ENCODE data around the gene ARL5C. TPM values are rescaled to one million over a fixed set of nuclear protein-coding genes. Genes with fewer than 3 reads are reported as not detected.
"Not testable (repeated sequence)": the region's sequence is repeated elsewhere in the genome, so short reads cannot be mapped to it uniquely, and the experiment has no call there.

The ARL5C gene
- total and polyA plus RNA-seq, 5 experiments from 2014 or later = not detected

DNA sequence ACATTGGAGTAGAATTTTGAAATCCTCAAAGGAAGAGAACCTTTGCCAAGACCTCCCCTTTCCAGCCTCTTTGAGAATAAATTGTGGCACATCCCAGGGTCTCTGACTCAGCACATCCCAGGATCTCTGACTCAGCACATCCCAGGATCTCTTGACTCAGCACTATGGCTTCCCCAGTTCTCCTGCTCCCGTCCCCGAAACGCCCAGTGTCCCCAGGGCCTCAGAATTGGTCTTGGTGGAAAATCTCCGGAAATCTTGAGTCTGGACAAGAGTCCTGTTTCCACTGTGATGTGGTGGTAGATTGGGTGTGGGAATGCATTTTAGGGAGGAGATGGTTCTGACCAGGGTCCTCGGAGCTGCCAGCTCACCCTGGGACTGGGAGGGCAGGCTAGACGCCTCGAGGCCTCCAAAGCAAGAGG is 33.8 kb downstream of the ARL5C start:
- Mint-ChIP-seq H3K27ac (peak overlapping the region in 2 of 10 donors; percentile 41 to 56), H3K9me3 (peaks cover 0 to 2% (median 0%) of the 10 kb centered on the region in 9 donors), H3K27me3 (no peaks in the 10 kb centered on the region), H3K36me3 (peaks cover 0 to 28% (median 11%) of the 10 kb centered on the region in 3 donors), H3K4me3 (no peak overlapping the region), H3K4me1 (peaks cover 0 to 11% (median 5%) of the 10 kb centered on the region in 4 donors)
- POLR2A ChIA-PET = no interaction called here
- ATAC-seq = no peak
- no peak for DNase-seq

DNA sequence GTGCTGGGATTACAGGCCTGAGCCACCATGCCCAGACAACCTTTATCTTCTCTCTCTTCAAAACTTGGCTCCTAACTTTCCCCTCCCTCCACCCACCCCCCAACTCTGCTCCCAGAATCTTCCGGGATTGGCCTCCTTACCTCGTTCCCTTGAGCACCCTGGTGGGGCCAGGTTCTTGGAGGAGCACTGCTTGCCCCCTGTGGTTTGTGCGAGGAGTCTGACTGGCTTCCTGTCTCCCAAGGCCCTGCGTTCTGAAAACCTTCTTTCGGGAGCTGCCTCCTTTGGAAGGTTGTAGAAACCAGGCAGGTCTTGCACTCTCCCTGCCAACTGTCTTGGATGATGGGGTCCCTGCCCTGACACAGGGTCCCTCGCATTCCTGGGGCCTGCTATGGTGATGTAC is 34.3 kb downstream of the ARL5C start:
- peak overlapping the region in 5 of 10 donors; percentile 13 to 89 (median 31) for H3K27ac Mint-ChIP-seq
- POLR2A ChIA-PET = interaction anchor here (0.5 kb wide), 1 partner anchor 21 kb away, joined by 4 read pairs; no protein-coding TSS in a partner anchor

DNA sequence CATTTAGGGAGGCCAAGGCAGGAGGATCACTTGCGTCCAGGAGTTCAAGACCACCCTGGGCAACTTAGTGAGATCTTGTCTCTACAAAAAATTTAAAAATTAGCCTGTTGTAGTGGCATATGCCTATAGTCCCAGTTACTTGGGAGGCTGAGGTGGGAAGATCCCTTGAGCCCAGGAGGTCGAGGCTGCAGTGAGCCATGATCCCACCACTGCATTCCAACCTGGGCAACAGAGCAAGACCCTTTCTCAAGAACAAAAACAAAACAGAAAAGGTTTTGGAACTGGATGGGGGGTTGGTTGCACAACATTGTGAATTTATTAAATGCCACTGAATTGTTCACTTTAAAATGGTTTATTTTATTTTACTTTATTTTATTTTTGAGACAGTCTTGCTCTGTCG is 35.8 kb downstream of the ARL5C start:
- peaks cover 0 to 15% (median 6%) of the 10 kb centered on the region in 4 donors for H3K4me1 Mint-ChIP-seq
- H3K27me3 Mint-ChIP-seq = no peaks in the 10 kb centered on the region
- no peaks in the 10 kb centered on the region for H3K9me3 Mint-ChIP-seq
- H3K4me3 Mint-ChIP-seq = no peak overlapping the region
- H3K27ac Mint-ChIP-seq = peak overlapping the region in 3 of 10 donors; percentile 19 to 82 (median 47)
- ATAC-seq = no peak
- DNase-seq = no peak
- peaks cover 0 to 16% (median 7%) of the 10 kb centered on the region in 3 donors for H3K36me3 Mint-ChIP-seq
- POLR2A ChIA-PET = no interaction called here

More for the DNA sequence above, 34.3 kb downstream of the ARL5C start:
- no peak for ATAC-seq
- H3K4me3 Mint-ChIP-seq = no peak overlapping the region
- H3K36me3 Mint-ChIP-seq = peaks cover 0 to 24% (median 11%) of the 10 kb centered on the region in 3 donors
- no peaks in the 10 kb centered on the region for H3K27me3 Mint-ChIP-seq
- H3K4me1 Mint-ChIP-seq = peaks cover 0 to 13% (median 6%) of the 10 kb centered on the region in 4 donors
- DNase-seq = no peak
- peaks cover 0 to 2% (median 0%) of the 10 kb centered on the region in 9 donors for H3K9me3 Mint-ChIP-seq

- not testable (repeated sequence) for H3K27me3 Mint-ChIP-seq, ATAC-seq, DNase-seq, H3K4me3 Mint-ChIP-seq, H3K9me3 Mint-ChIP-seq
- peaks cover 0 to 12% (median 7%) of the 10 kb centered on the region in 3 donors for H3K36me3 Mint-ChIP-seq
- POLR2A ChIA-PET = interaction anchor here (0.6 to 0.7 kb wide), 3 partner anchors 40 to 169 kb away, joined by 3 read pairs; no protein-coding TSS in a partner anchor
- peak overlapping the region in 3 of 10 donors; percentile 46 to 82 (median 58) for H3K27ac Mint-ChIP-seq
- peaks cover 0 to 15% (median 5%) of the 10 kb centered on the region in 4 donors for H3K4me1 Mint-ChIP-seq
Observed at GRCh38 chr17:39129544-39129943, 36.4 kb downstream of the ARL5C start.

GRCh38 chr17:39126436-39126835 is 39.5 kb downstream of the ARL5C start:
- no peak for DNase-seq
- POLR2A ChIA-PET = interaction anchor here (0.6 kb wide), 1 partner anchor 64 kb away, joined by 3 read pairs; no protein-coding TSS in a partner anchor
- Mint-ChIP-seq H3K27me3 (no peaks in the 10 kb centered on the region), H3K9me3 (no peaks in the 10 kb centered on the region), H3K36me3 (peaks cover 0 to 7% (median 2%) of the 10 kb centered on the region in 3 donors), H3K4me3 (no peak overlapping the region), H3K4me1 (peaks cover 0 to 4% (median 3%) of the 10 kb centered on the region in 4 donors), H3K27ac (no peak overlapping the region)
- no peak for ATAC-seq

GRCh38 chr17:39125143-39125875 is 40.7 kb downstream of the ARL5C start:
- Mint-ChIP-seq H3K36me3 (peaks cover 0 to 7% (median 0%) of the 10 kb centered on the region in 3 donors), H3K4me3 (no peak overlapping the region), H3K4me1 (peaks cover 0 to 4% (median 3%) of the 10 kb centered on the region in 4 donors), H3K9me3 (no peaks in the 10 kb centered on the region), H3K27me3 (no peaks in the 10 kb centered on the region), H3K27ac (peak overlapping the region in 4 of 10 donors; percentile 42 to 65 (median 59))
- no peak for ATAC-seq
- POLR2A ChIA-PET = no interaction called here
- DNase-seq = no peak

GRCh38 chr17:39123627-39124026 is 42.3 kb downstream of the ARL5C start:
- peak overlapping the region in 1 of 10 donors; percentile 41 for H3K27ac Mint-ChIP-seq
- DNase-seq (no peak), ATAC-seq (no peak)
- no peaks in the 10 kb centered on the region for H3K27me3 Mint-ChIP-seq
- no peaks in the 10 kb centered on the region for H3K9me3 Mint-ChIP-seq
- H3K36me3 Mint-ChIP-seq = peaks cover 0 to 5% (median 0%) of the 10 kb centered on the region in 3 donors
- no peak overlapping the region for H3K4me3 Mint-ChIP-seq
- H3K4me1 Mint-ChIP-seq = peaks cover 3 to 8% (median 6%) of the 10 kb centered on the region in 4 donors
- POLR2A ChIA-PET = no interaction called here

GRCh38 chr17:39122991-39123390 is 43.0 kb downstream of the ARL5C start:
- Mint-ChIP-seq H3K27me3 (no peaks in the 10 kb centered on the region), H3K9me3 (no peaks in the 10 kb centered on the region), H3K27ac (peak overlapping the region in 2 of 10 donors; percentile 3 to 24), H3K4me3 (no peak overlapping the region), H3K4me1 (peaks cover 7 to 14% (median 12%) of the 10 kb centered on the region in 4 donors), H3K36me3 (peaks cover 0 to 5% (median 0%) of the 10 kb centered on the region in 3 donors)
- ATAC-seq (no peak), DNase-seq (no peak)
- POLR2A ChIA-PET = no interaction called here

DNA sequence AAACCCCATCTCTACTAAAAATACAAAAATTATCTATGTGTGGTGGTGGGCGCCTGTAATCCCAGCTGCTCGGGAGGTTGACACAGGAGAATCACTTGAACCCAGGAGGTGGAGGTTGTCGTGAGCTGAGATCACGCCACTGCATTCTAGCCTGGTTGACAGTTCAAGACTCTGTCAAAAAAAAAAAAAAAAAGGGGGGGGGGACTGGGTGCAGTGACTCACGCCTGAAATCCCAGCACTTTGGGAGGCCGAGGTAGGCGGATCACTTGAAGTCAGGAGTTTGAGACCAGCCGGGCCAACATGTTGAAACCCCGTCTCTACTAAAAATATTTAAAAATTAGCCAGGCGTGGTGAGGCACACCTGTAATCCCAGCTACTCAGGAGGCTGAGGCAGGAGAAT is 44.0 kb downstream of the ARL5C start:
- H3K27ac Mint-ChIP-seq, DNase-seq, ATAC-seq, H3K4me3 Mint-ChIP-seq, H3K27me3 Mint-ChIP-seq, H3K36me3 Mint-ChIP-seq, H3K9me3 Mint-ChIP-seq: not testable (repeated sequence)
- H3K4me1 Mint-ChIP-seq = peaks cover 10 to 16% (median 14%) of the 10 kb centered on the region in 4 donors
- POLR2A ChIA-PET = interaction anchor here (0.7 kb wide), 1 partner anchor 46 kb away, joined by 5 read pairs; no protein-coding TSS in a partner anchor

DNA sequence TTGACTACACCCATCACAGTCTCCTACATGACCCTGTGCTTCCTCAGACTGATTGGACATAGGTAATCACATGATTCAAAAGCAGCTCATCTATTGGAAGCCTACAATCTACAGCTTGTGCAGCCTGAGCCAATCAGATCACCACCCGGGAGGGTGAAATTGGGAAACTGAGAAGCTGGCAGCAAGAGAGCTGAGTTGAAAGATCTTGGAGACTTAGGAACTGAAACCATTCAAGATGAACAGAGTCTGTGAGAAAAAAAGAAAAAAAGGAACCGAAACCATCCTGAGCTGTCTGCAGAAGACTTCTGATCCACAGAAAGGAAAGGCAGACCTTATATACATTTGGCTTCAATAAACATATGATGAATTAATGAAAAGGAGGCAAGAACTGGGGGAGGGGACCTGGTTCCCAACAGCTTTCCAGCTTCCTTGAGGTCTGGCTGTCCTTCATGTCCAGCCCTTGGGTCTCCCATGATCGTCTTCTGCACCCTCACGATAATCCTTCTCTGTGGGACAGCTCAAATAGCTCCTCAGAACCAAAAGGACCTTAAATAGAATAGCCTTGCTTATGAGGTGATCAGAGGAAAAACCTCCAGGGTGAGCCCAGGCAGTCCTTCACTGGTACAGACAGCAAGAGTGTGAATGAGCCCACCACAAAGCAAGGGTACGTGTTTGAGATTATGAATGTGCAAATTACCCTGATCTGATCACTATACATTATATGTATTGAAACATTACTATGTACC is 47.1 kb downstream of the ARL5C start:
- POLR2A ChIA-PET = no interaction called here
- Mint-ChIP-seq H3K27ac (peak overlapping the region in 4 of 10 donors; percentile 40 to 56 (median 46)), H3K36me3 (peaks cover 0 to 5% (median 5%) of the 10 kb centered on the region in 3 donors), H3K9me3 (no peaks in the 10 kb centered on the region), H3K4me3 (peak overlapping the region in 1 of 10 donors; percentile 29), H3K4me1 (peaks cover 12 to 17% (median 16%) of the 10 kb centered on the region in 4 donors), H3K27me3 (no peaks in the 10 kb centered on the region)
- no peak for DNase-seq
- no peak for ATAC-seq

DNA sequence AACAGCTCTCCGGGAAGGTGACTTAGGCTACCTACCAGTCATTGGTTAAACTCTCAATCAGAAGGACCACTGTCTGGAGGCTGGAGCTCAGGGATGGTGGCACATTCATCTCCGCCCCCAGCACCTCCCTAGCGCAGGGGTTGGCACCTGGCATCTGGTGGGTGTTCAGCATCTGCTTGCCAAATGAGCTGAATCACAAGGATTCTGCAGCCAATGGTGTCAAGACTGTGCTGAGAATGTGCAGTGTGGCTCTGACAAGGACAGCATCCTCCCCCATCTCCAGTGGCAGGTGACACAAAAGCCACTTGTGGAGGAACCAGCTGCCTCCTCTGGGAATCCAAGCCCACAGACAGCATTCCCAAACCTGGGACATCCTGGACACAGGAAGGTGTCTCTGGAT is 49.7 kb downstream of the ARL5C start:
- Mint-ChIP-seq H3K4me1 (peaks cover 13 to 17% (median 16%) of the 10 kb centered on the region in 4 donors), H3K9me3 (no peaks in the 10 kb centered on the region), H3K27ac (no peak overlapping the region), H3K27me3 (no peaks in the 10 kb centered on the region), H3K36me3 (peaks cover 0 to 5% (median 0%) of the 10 kb centered on the region in 3 donors), H3K4me3 (no peak overlapping the region)
- no peak for ATAC-seq
- no peak for DNase-seq
- POLR2A ChIA-PET = no interaction called here

DNA sequence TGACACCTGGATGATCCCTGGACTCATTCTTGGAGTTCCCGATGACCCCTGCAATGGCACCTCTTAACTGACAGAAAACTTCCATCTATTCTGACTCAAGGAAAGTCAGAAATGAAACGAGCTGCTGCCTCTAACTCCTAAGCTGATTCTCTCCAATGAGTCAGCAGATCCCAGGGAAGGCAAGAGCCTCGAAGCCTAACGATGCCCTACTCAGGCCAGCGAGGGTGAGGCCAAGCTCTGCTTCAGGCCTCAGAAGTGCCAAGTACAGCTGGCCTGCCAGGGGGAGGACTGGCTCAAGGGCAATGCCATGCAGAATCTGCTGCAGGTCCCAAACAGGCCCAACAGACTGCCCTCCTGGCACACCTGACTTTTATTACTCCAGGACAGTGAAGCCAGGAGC is 50.8 kb downstream of the ARL5C start:
- peaks cover 0 to 5% (median 0%) of the 10 kb centered on the region in 3 donors for H3K36me3 Mint-ChIP-seq
- H3K9me3 Mint-ChIP-seq = no peaks in the 10 kb centered on the region
- POLR2A ChIA-PET = interaction anchor here (1.7 kb wide), 1 partner anchor 9 kb away, joined by 6 read pairs; no protein-coding TSS in a partner anchor
- H3K27me3 Mint-ChIP-seq = no peaks in the 10 kb centered on the region
- peak overlapping the region in 2 of 10 donors; percentile 41 to 57 for H3K27ac Mint-ChIP-seq
- DNase-seq = no peak
- ATAC-seq = no peak
- H3K4me3 Mint-ChIP-seq = no peak overlapping the region
- peaks cover 13 to 27% (median 20%) of the 10 kb centered on the region in 4 donors for H3K4me1 Mint-ChIP-seq

Measured in naive thymus-derived CD8-positive, alpha-beta T cell (primary cell).